Measurements from ENCODE around the gene C1QTNF8.
"Not testable (repeated sequence)": the region's sequence is repeated elsewhere in the genome, so short reads cannot be mapped to it uniquely, and the experiment has no call there.

The C1QTNF8 gene

DNA sequence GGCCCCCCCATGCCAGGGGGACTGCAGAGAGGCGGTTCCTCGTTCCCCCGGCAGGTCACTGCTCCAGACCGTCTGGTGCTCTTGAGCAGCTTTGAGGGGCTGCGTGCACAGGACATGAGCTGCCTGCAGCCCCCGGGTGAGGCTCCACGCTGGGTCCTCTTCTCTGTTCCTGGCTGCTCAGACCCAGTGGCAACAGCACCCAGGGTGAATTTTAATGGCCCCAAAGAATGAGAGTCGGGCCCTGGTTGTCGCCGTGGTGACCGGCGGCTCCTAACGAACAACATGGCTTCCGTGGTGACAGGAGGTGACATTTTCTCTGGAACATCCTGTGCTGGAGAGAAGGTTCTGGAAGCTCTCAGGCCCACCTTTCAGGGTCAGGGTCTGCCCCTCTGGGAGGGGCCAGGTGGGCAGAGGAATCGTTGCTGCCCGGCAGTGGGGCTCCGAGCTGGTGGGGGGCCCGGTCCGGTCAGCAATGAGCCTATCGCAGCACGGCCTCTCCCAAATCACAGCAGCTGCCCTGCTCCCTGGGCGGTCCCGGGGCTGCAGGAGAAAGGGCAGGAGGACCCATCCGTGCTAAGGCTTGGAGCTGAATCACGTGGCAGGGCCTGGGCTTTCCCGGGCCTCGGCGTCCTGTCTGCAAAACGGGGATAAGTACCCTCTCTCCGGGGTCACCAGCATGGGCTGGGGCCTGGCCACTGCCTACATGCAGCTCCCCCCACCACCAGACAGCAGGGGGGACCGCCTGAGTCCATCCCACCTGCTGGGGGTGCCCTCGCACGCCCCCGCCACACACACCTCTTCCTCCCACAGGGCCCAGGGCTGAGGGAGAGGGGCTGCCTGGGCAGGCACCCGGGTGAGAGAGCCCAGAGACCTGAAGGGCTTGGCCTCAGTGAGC is 3.4 kb upstream of the C1QTNF8 start:
- Histone ChIP-seq H3K27ac (ENCODE audit: low read length) (no peak overlapping the region), H3K4me3 (ENCODE audit: low read length in 2 of 2) (no peak overlapping the region), H3K9me3 (ENCODE audit: control insufficient read depth in 2 of 2, low read length in 2 of 2) (no peaks in the 10 kb centered on the region), H3K4me1 (ENCODE audit: control insufficient read depth, insufficient read depth, low read length) (peaks cover 5% of the 10 kb centered on the region), H3K27me3 (ENCODE audit: control insufficient read depth in 1 of 2, insufficient read depth in 2 of 2, low read length in 2 of 2) (peaks cover 12 to 31% of the 10 kb centered on the region in 2 donors), H3K9ac (ENCODE audit: low read length in 2 of 2) (no peak overlapping the region), H3K36me3 (ENCODE audit: control insufficient read depth in 2 of 2, insufficient read depth in 2 of 2, low read length in 2 of 2) (no peaks in the 10 kb centered on the region)

DNA sequence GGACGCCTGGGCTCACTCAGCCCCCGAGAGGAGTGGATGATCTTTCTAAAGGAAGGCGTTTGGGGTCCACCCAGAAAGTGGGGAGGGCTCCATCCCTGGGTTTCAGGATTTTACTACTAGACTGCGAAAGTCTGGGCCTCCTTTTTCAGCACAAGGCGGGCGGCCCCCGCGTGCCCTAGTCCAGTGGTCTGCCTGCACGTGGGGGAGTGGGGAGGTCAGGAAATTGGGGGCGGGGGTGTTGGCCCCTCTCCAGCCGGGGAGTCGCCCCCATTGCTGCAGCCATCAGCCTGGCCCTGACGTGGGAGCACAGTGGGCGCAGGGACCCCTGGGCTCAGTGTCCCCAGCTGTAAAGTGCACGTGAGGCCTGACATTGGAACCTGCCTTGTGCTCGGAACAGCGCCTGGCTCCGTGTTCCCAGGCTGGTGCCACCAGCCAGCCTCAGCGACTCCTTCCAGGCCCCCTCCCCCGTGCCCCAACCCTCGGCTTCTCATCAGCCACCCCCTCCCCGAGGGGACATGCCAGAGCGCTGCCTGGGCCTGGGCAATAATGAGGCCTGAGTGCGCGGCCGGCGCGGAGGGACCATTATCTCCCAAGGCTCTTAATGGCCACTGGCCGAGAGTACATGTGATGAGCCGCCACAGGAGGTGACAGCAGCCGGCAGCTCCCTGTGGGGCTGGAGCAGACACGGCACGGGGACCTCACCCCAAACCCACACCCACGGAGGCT is 2.4 kb upstream of the C1QTNF8 start:
- Histone ChIP-seq H3K9me3 (ENCODE audit: control insufficient read depth in 2 of 2, low read length in 2 of 2) (no peaks in the 10 kb centered on the region), H3K27me3 (ENCODE audit: control insufficient read depth in 1 of 2, insufficient read depth in 2 of 2, low read length in 2 of 2) (peaks cover 12 to 31% of the 10 kb centered on the region in 2 donors), H3K9ac (ENCODE audit: low read length in 2 of 2) (no peak overlapping the region), H3K27ac (ENCODE audit: low read length) (no peak overlapping the region), H3K4me1 (ENCODE audit: control insufficient read depth, insufficient read depth, low read length) (peaks cover 5% of the 10 kb centered on the region), H3K4me3 (ENCODE audit: low read length in 2 of 2) (no peak overlapping the region), H3K36me3 (ENCODE audit: control insufficient read depth in 2 of 2, insufficient read depth in 2 of 2, low read length in 2 of 2) (no peaks in the 10 kb centered on the region)

DNA sequence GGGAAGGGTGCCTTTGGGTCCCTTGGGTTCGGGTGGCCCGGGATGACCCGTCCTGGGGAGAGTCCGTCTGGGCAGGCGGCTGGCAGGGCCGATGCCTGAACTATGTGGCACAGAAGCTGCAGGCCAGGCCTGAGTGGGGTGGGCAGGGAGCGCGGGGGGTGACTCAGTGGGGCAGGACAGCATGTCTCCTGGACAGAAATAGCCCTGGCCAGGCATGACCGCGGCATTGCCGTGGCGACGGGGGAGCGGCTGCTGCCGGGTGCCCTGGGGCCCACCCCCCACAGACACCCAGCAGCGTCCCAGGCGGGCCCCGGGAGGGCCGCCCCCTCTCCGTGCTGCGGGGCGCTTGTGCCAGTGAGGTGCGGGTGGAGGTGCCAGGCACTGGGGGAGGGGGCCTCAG is 1.8 kb upstream of the C1QTNF8 start:
- H3K9me3 ChIP-seq (ENCODE audit: control insufficient read depth in 2 of 2, low read length in 2 of 2), result no peaks in the 10 kb centered on the region
- no peaks in the 10 kb centered on the region for H3K36me3 ChIP-seq (ENCODE audit: control insufficient read depth in 2 of 2, insufficient read depth in 2 of 2, low read length in 2 of 2)
- peaks cover 12 to 26% of the 10 kb centered on the region in 2 donors for H3K27me3 ChIP-seq (ENCODE audit: control insufficient read depth in 1 of 2, insufficient read depth in 2 of 2, low read length in 2 of 2)
- H3K9ac ChIP-seq (ENCODE audit: low read length in 2 of 2), result no peak overlapping the region
- H3K4me1 ChIP-seq (ENCODE audit: control insufficient read depth, insufficient read depth, low read length), result peaks cover 5% of the 10 kb centered on the region
- H3K4me3 ChIP-seq (ENCODE audit: low read length in 2 of 2), result no peak overlapping the region
- no peak overlapping the region for H3K27ac ChIP-seq (ENCODE audit: low read length)

DNA sequence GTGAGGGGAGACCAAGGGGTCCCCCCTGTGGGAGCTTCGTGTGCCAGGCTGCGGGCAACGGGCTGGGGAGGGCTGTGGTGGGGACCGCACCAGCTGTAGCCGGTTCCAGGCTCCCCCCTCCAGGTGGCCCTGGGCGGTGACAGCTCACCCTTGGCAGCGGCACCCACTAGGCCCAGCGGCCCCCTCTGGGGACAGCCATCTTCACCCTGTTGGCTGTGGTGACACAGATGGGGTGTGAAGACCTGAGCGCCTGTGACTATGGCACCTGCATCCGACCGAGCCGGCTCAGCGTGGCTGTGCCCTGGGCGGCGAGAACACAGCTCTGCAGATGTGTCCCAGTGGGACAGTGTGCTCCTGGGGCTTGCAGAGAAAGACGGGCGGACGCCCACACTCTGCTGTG is 1.1 kb upstream of the C1QTNF8 start:
- no peak overlapping the region for H3K9ac ChIP-seq (ENCODE audit: low read length in 2 of 2)
- peaks cover 12 to 26% of the 10 kb centered on the region in 2 donors for H3K27me3 ChIP-seq (ENCODE audit: control insufficient read depth in 1 of 2, insufficient read depth in 2 of 2, low read length in 2 of 2)
- H3K4me1 ChIP-seq (ENCODE audit: control insufficient read depth, insufficient read depth, low read length), result peaks cover 5% of the 10 kb centered on the region
- H3K27ac ChIP-seq (ENCODE audit: low read length), result no peak overlapping the region
- no peaks in the 10 kb centered on the region for H3K9me3 ChIP-seq (ENCODE audit: control insufficient read depth in 2 of 2, low read length in 2 of 2)
- no peaks in the 10 kb centered on the region for H3K36me3 ChIP-seq (ENCODE audit: control insufficient read depth in 2 of 2, insufficient read depth in 2 of 2, low read length in 2 of 2)
- no peak overlapping the region for H3K4me3 ChIP-seq (ENCODE audit: low read length in 2 of 2)

DNA sequence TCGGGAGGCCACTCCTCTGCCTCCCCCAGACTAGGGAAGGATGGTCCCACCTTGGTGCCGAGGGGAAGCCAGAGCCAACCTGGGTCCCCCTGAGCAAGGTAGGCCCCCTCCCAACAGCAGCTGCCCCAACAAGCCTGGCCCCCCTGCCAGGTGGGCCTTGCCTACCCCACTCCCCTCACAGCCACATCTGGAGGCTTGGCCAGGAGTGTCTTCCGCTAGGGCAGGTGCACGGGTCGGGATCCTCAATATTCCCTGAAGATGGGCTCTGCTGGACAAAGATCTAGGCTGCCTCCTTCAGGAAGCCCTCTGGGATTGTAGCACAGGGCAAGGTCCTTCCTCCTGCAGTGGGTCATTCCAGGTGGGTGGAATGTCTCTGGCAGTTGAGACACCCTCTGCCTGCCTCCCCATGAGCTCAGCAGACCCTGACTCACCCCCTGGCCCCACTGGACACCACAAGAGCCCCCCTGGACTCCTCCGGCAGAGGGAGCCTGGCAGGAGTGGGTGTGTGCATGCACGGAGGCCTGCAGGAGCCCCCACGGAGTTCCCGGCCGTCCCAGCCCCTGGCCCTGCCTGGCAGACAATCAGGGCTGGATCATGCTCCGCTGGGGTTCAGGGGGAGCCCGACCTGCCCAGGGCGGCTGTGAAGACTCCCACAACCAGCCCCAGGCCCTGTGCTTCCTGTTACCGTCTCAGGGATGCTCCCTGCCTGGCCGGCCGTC is 435 bp downstream of the C1QTNF8 start:
- Histone ChIP-seq H3K27ac (ENCODE audit: low read length) (no peak overlapping the region), H3K4me3 (ENCODE audit: low read length in 2 of 2) (no peak overlapping the region), H3K9ac (ENCODE audit: low read length in 2 of 2) (no peak overlapping the region), H3K4me1 (ENCODE audit: control insufficient read depth, insufficient read depth, low read length) (peaks cover 5% of the 10 kb centered on the region), H3K27me3 (ENCODE audit: control insufficient read depth in 1 of 2, insufficient read depth in 2 of 2, low read length in 2 of 2) (peaks cover 7 to 27% of the 10 kb centered on the region in 2 donors), H3K9me3 (ENCODE audit: control insufficient read depth in 2 of 2, low read length in 2 of 2) (no peaks in the 10 kb centered on the region), H3K36me3 (ENCODE audit: control insufficient read depth in 2 of 2, insufficient read depth in 2 of 2, low read length in 2 of 2) (no peaks in the 10 kb centered on the region)

DNA sequence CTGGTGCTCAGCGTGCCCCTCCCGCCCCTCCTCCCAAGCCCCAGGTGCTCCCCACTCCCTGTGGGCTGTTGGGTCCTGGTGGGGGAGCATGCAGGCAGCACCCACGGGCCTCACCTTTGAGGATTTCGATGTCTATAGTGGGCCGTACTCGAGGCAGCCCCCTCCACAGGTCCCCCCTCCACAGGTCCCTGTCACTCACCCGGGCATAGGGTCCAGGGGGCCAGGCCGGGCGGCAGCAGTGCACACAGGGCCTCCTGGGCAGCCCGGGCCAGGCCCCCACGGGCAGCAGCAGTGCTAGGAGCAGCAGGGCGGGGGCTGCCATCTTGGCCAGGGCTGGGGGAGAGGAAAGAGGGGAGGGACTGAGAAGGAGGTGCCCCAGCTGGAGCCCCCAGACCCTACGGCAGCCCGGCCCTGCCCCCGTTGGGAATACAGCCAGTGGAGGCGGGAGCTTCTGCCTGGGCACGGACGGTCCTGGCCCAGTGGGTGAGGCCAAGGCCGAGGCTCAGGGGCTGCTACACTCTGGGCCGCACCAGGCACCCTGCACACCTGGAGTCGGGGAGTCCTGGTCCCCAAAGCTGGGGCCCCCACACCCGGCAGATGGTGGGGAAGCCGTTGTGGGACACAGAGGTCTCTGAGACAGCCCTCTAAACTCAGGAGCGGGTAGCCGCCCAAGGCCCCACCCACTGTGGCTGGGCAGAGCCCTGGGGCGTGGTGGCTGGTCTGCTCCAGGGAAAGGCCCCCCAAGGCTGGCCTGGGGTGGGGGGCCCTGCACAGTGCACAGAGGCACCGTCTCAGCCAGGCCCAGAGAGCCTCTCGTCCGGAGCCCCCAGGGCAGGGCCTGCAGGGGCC is 1.2 kb downstream of the C1QTNF8 start:
- H3K4me3 ChIP-seq (ENCODE audit: low read length in 2 of 2), result no peak overlapping the region
- no peaks in the 10 kb centered on the region for H3K9me3 ChIP-seq (ENCODE audit: control insufficient read depth in 2 of 2, low read length in 2 of 2)
- H3K4me1 ChIP-seq (ENCODE audit: control insufficient read depth, insufficient read depth, low read length), result peaks cover 8% of the 10 kb centered on the region
- no peak overlapping the region for H3K27ac ChIP-seq (ENCODE audit: low read length)
- peaks cover 7 to 28% of the 10 kb centered on the region in 2 donors for H3K27me3 ChIP-seq (ENCODE audit: control insufficient read depth in 1 of 2, insufficient read depth in 2 of 2, low read length in 2 of 2)
- no peaks in the 10 kb centered on the region for H3K36me3 ChIP-seq (ENCODE audit: control insufficient read depth in 2 of 2, insufficient read depth in 2 of 2, low read length in 2 of 2)
- no peak overlapping the region for H3K9ac ChIP-seq (ENCODE audit: low read length in 2 of 2)

DNA sequence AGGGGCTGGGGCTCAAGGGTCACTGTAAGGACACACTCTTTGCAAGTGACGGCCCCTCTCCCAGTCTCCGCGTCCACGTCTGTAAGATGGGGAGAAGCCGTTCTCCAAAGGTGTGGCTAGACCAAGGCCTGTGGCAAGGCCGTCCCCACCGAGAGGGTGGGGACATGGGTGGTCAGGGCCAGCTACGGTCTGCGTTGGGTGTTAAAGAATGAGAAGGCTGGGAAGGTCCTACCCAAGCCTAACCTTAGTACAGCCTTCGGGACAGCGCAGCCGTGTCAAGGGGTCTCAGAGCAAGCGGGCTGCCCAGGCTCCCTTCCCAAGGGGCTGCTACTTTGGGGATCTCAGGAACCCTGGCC is 1.9 kb downstream of the C1QTNF8 start:
- Histone ChIP-seq H3K27ac (ENCODE audit: low read length) (no peak overlapping the region), H3K9me3 (ENCODE audit: control insufficient read depth in 2 of 2, low read length in 2 of 2) (no peaks in the 10 kb centered on the region), H3K4me1 (ENCODE audit: control insufficient read depth, insufficient read depth, low read length) (peaks cover 9% of the 10 kb centered on the region), H3K9ac (ENCODE audit: low read length in 2 of 2) (no peak overlapping the region), H3K27me3 (ENCODE audit: control insufficient read depth in 1 of 2, insufficient read depth in 2 of 2, low read length in 2 of 2) (peaks cover 8 to 28% of the 10 kb centered on the region in 2 donors), H3K36me3 (ENCODE audit: control insufficient read depth in 2 of 2, insufficient read depth in 2 of 2, low read length in 2 of 2) (no peaks in the 10 kb centered on the region), H3K4me3 (ENCODE audit: low read length in 2 of 2) (no peak overlapping the region)

DNA sequence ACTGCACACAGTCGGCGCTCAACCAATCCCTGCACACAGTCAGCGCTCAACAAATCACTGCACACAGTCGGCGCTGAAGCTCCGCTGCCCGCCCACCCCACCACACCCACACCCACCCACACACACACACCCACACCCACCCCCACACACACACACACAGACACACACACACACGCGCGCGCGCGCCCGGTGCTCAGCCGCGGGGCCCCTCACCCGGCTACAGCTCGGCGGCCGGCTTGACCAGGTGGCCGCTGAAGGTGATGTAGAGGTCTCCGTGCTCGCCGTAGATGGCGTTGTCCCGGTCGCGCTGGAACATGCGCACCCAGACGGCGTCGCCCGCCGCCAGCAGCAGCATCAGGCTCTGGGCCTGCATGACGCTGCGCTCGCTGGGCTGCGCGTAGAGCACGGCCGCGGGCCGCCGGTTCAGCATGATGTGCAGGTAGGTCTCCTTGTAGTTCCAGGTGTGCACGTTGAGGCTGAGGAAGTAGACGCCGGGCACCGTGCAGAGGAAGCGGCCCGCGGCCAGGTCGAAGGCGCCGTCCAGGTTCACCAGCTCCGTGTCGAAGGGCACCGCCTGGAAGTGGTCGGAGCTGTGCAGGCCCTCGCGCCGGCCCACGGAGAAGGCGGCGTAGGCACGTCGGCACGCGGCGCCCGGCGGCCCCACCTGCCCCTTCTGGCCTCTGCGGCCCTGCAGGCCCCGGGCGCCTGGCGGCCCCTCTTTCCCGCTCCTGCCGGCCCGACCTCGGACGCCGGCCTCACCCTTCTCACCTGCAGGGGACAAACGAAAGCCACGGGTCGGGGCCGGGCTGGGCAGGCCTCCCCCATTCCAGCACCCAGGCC is 2.5 kb downstream of the C1QTNF8 start:
- no peaks in the 10 kb centered on the region for H3K36me3 ChIP-seq (ENCODE audit: control insufficient read depth in 2 of 2, insufficient read depth in 2 of 2, low read length in 2 of 2)
- no peak overlapping the region for H3K9ac ChIP-seq (ENCODE audit: low read length in 2 of 2)
- H3K4me3 ChIP-seq (ENCODE audit: low read length in 2 of 2), result no peak overlapping the region
- no peak overlapping the region for H3K27ac ChIP-seq (ENCODE audit: low read length)
- peaks cover 8 to 32% of the 10 kb centered on the region in 2 donors for H3K27me3 ChIP-seq (ENCODE audit: control insufficient read depth in 1 of 2, insufficient read depth in 2 of 2, low read length in 2 of 2)
- H3K9me3 ChIP-seq (ENCODE audit: control insufficient read depth in 2 of 2, low read length in 2 of 2), result no peaks in the 10 kb centered on the region
- peaks cover 9% of the 10 kb centered on the region for H3K4me1 ChIP-seq (ENCODE audit: control insufficient read depth, insufficient read depth, low read length)

DNA sequence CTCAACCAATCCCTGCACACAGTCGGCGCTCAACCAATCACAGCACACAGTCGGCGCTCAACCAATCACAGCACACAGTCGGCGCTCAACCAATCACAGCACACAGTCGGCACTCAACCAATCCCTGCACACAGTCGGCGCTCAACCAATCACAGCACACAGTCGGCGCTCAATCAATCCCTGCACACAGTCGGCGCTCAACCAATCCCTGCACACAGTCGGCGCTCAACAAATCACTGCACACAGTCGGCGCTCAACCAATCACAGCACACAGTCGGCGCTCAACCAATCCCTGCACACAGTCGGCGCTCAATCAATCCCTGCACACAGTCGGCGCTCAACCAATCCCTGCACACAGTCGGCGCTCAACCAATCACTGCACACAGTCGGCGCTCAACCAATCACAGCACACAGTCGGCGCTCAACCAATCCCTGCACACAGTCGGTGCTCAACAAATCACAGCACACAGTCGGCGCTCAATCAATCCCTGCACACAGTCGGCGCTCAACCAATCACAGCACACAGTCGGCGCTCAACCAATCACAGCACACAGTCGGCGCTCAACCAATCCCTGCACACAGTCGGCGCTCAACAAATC is 3.3 kb downstream of the C1QTNF8 start:
- H3K9ac ChIP-seq (ENCODE audit: low read length in 2 of 2); H3K4me1 ChIP-seq (ENCODE audit: control insufficient read depth, insufficient read depth, low read length); H3K9me3 ChIP-seq (ENCODE audit: control insufficient read depth in 2 of 2, low read length in 2 of 2); H3K36me3 ChIP-seq (ENCODE audit: control insufficient read depth in 2 of 2, insufficient read depth in 2 of 2, low read length in 2 of 2); H3K27ac ChIP-seq (ENCODE audit: low read length); H3K4me3 ChIP-seq (ENCODE audit: low read length in 2 of 2): not testable (repeated sequence)
- peaks cover 15 to 32% of the 10 kb centered on the region in 2 donors for H3K27me3 ChIP-seq (ENCODE audit: control insufficient read depth in 1 of 2, insufficient read depth in 2 of 2, low read length in 2 of 2)

Data from stomach smooth muscle (tissue), 2 donors.